ENCODE data around the gene ADAP2. TPM values are rescaled to one million over a fixed set of nuclear protein-coding genes. Genes with fewer than 3 reads are reported as not detected.

The ADAP2 gene, protein sequence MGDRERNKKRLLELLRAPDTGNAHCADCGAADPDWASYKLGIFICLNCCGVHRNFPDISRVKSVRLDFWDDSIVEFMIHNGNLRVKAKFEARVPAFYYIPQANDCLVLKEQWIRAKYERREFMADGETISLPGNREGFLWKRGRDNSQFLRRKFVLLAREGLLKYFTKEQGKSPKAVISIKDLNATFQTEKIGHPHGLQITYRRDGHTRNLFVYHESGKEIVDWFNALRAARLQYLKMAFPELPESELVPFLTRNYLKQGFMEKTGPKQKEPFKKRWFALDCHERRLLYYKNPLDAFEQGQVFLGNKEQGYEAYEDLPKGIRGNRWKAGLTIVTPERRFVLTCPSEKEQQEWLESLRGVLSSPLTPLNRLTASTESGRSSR
- total RNA-seq = 10 to 100 TPM in 2 of 3 donors, 1 to 10 TPM in 1; 7.5 to 40.0 (median 12.3) TPM

GRCh38 chr17:30921544-30922196, at the start of gene ADAP2:
ADAP2 (plus strand) TSS chr17:30921945; CDS start chr17:30922015, 70 bp downstream.
- TF ChIP-seq CTCF (IDR thresholded peaks at IDR 0.05) (no peak), POLR2A (IDR thresholded peaks at IDR 0.05) (no peak), POLR2AphosphoS5 (IDR thresholded peaks at IDR 0.05) (no peak)
- peak in 1 of 2 donors; percentile 22 for DNase-seq (ENCODE audit: low spot score in 2 of 2)
- Histone ChIP-seq H3K27ac (peak within 1 kb of the TSS in 1 of 2 donors; percentile 26), H3K27me3 (peaks cover 5 to 22% of the 10 kb centered on the region in 2 donors), H3K4me3 (peak within 1 kb of the TSS; percentile 55 to 77 (median 61)), H3K9me3 (no peaks in the 10 kb centered on the region), H3K4me1 (peaks cover 0 to 10% of the 10 kb centered on the region in 2 donors), H3K36me3 (no peaks in the 10 kb centered on the region)
- intact Hi-C loops (cut with DNase I; ENCODE audit: low total_unique reads) = no loop called here

- Histone ChIP-seq H3K4me1 (no peaks in the 10 kb centered on the region), H3K9me3 (no peaks in the 10 kb centered on the region), H3K27ac (no peak overlapping the region), H3K36me3 (no peaks in the 10 kb centered on the region), H3K4me3 (no peak overlapping the region), H3K27me3 (no peaks in the 10 kb centered on the region)
- intact Hi-C loops (cut with DNase I; ENCODE audit: low total_unique reads) = no loop called here
- TF ChIP-seq POLR2A (IDR thresholded peaks at IDR 0.05) (no peak), CTCF (IDR thresholded peaks at IDR 0.05) (no peak), POLR2AphosphoS5 (IDR thresholded peaks at IDR 0.05) (no peak)
- DNase-seq (ENCODE audit: low spot score in 2 of 2) = no peak
Observed at GRCh38 chr17:30886187-30886586, 35.6 kb upstream of the ADAP2 start.

GRCh38 chr17:30894236-30894635, 27.5 kb upstream of the ADAP2 start:
- no peaks in the 10 kb centered on the region for H3K4me1 ChIP-seq
- DNase-seq (ENCODE audit: low spot score in 2 of 2) = no peak
- no peaks in the 10 kb centered on the region for H3K9me3 ChIP-seq
- no peaks in the 10 kb centered on the region for H3K27me3 ChIP-seq
- H3K27ac ChIP-seq = no peak overlapping the region
- no peaks in the 10 kb centered on the region for H3K36me3 ChIP-seq
- intact Hi-C loops (cut with DNase I; ENCODE audit: low total_unique reads) = no loop called here
- no peak for TF ChIP-seq POLR2AphosphoS5 (IDR thresholded peaks at IDR 0.05)
- TF ChIP-seq POLR2A (IDR thresholded peaks at IDR 0.05) = no peak
- no peak for TF ChIP-seq CTCF (IDR thresholded peaks at IDR 0.05)
- no peak overlapping the region for H3K4me3 ChIP-seq

- no peak overlapping the region for H3K4me3 ChIP-seq
- H3K36me3 ChIP-seq = peaks cover 6% of the 10 kb centered on the region
- H3K4me1 ChIP-seq = no peaks in the 10 kb centered on the region
- TF ChIP-seq CTCF (IDR thresholded peaks at IDR 0.05) = no peak
- no peak for TF ChIP-seq POLR2AphosphoS5 (IDR thresholded peaks at IDR 0.05)
- no peak for TF ChIP-seq POLR2A (IDR thresholded peaks at IDR 0.05)
- H3K9me3 ChIP-seq = no peaks in the 10 kb centered on the region
- no peak overlapping the region for H3K27ac ChIP-seq
- intact Hi-C loops (cut with DNase I; ENCODE audit: low total_unique reads) = no loop called here
- no peaks in the 10 kb centered on the region for H3K27me3 ChIP-seq
- DNase-seq (ENCODE audit: low spot score in 2 of 2) = no peak
Observed at GRCh38 chr17:30897311-30897710, 24.4 kb upstream of the ADAP2 start.

DNA sequence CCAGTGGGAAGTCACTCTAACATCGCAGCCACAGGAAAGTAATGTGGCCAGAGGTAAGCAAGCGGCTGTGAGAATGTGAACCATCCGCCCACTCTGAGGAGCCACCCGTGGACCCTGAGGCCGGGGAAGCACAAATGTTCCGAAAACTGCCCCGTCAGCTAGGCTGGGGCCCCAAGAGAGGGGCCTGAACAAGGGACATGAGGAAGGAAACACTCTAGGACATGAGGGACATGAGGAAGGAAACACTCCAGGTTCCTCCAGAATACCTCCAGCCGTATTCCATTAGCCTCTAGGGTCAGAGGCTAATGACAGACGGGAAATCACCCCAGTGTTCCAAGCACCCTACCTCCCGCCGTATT, 16.0 kb upstream of the ADAP2 start:
- H3K27ac ChIP-seq = peak overlapping the region; percentile 82 to 89

More for the DNA sequence above, 16.0 kb upstream of the ADAP2 start:
- intact Hi-C loops (cut with DNase I; ENCODE audit: low total_unique reads) = no loop called here
- Histone ChIP-seq H3K27me3 (no peaks in the 10 kb centered on the region), H3K9me3 (no peaks in the 10 kb centered on the region), H3K36me3 (no peaks in the 10 kb centered on the region), H3K4me1 (no peaks in the 10 kb centered on the region), H3K4me3 (peak overlapping the region; percentile 71 to 72 (median 72))
- TF ChIP-seq POLR2AphosphoS5 (IDR thresholded peaks at IDR 0.05) (no peak), CTCF (IDR thresholded peaks at IDR 0.05) (no peak), POLR2A (IDR thresholded peaks at IDR 0.05) (no peak)
- no peak for DNase-seq (ENCODE audit: low spot score in 2 of 2)
